ENCODE data around the gene ATOSB. TPM values are rescaled to one million over a fixed set of nuclear protein-coding genes. Genes with fewer than 3 reads are reported as not detected.
A peak's percentile ranks its signal among the peaks of the same experiment; 100 is the strongest.

ATOSB gene
- total RNA-seq, 1 donor from 2014 or later = 15.6 TPM

DNA sequence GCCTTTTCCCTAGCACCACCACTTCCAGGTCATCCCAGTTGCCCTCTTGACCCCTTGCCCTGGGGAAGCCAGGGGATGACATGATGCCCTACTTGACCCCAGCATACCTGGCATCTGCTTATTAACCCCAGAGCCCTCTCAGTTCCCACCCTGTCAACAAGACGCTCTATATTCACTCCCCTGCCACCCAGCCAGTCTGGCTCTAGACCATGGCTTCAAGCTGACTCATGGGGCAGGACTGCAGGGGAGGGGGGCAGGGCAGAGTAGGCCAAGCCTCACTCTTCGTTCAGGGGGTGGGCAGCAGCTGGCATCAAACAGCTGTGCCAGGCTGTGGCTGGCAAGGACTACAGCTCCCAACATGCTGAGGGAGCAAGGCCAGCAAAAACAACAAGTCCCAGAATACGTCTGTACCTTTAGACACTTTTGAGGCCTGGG lies 5.3 kb downstream of the ATOSB start:
- Mint-ChIP-seq H3K27ac (no peak overlapping the region), H3K4me1 (ENCODE audit: unreplicated experiment) (peaks cover 29% of the 10 kb centered on the region), H3K4me3 (peak overlapping the region; percentile 89), H3K27me3 (no peaks in the 10 kb centered on the region), H3K36me3 (peaks cover 3% of the 10 kb centered on the region), H3K9me3 (peaks cover 4% of the 10 kb centered on the region)
- TF ChIP-seq, protein P1, sequence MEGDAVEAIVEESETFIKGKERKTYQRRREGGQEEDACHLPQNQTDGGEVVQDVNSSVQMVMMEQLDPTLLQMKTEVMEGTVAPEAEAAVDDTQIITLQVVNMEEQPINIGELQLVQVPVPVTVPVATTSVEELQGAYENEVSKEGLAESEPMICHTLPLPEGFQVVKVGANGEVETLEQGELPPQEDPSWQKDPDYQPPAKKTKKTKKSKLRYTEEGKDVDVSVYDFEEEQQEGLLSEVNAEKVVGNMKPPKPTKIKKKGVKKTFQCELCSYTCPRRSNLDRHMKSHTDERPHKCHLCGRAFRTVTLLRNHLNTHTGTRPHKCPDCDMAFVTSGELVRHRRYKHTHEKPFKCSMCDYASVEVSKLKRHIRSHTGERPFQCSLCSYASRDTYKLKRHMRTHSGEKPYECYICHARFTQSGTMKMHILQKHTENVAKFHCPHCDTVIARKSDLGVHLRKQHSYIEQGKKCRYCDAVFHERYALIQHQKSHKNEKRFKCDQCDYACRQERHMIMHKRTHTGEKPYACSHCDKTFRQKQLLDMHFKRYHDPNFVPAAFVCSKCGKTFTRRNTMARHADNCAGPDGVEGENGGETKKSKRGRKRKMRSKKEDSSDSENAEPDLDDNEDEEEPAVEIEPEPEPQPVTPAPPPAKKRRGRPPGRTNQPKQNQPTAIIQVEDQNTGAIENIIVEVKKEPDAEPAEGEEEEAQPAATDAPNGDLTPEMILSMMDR (conservative IDR thresholded peaks at IDR 0.05) = no peak
- DNase-seq (ENCODE audit: extremely low spot score, unreplicated experiment) = no peak

GRCh38 chr9:35108946-35109575 lies 6.6 kb downstream of the ATOSB start:
- H3K4me3 Mint-ChIP-seq = no peak overlapping the region
- peaks cover 32% of the 10 kb centered on the region for H3K4me1 Mint-ChIP-seq (ENCODE audit: unreplicated experiment)
- DNase-seq (ENCODE audit: extremely low spot score, unreplicated experiment) = no peak
- H3K36me3 Mint-ChIP-seq = peaks cover 3% of the 10 kb centered on the region
- H3K27ac Mint-ChIP-seq = no peak overlapping the region
- H3K9me3 Mint-ChIP-seq = peaks cover 4% of the 10 kb centered on the region
- no peaks in the 10 kb centered on the region for H3K27me3 Mint-ChIP-seq
- TF ChIP-seq, protein P1 (conservative IDR thresholded peaks at IDR 0.05) = no peak

DNA sequence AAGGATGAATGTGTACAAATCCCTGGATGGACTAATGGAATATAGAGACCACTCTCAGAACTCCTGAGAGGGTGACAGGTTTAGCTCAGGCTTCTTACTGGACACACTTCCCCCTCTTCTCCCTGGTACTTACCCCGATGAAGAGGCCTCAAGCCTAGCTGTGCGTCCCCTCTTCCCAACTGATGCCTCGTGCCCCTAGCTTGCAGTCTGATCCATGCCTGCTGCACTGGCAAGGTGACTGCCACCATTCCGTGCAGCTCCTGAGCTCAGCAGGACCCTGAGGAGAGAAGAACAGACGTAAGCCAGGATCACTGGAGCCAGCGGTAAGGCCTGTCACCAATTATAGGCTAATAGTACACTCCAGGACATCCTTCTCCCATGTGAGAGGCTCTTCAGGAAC lies 7.2 kb downstream of the ATOSB start:
- Mint-ChIP-seq H3K4me1 (ENCODE audit: unreplicated experiment) (peaks cover 29% of the 10 kb centered on the region), H3K36me3 (no peaks in the 10 kb centered on the region), H3K27ac (no peak overlapping the region), H3K9me3 (no peaks in the 10 kb centered on the region), H3K4me3 (no peak overlapping the region), H3K27me3 (no peaks in the 10 kb centered on the region)
- no peak for DNase-seq (ENCODE audit: extremely low spot score, unreplicated experiment)
- TF ChIP-seq, protein P1 (conservative IDR thresholded peaks at IDR 0.05) = no peak

DNA sequence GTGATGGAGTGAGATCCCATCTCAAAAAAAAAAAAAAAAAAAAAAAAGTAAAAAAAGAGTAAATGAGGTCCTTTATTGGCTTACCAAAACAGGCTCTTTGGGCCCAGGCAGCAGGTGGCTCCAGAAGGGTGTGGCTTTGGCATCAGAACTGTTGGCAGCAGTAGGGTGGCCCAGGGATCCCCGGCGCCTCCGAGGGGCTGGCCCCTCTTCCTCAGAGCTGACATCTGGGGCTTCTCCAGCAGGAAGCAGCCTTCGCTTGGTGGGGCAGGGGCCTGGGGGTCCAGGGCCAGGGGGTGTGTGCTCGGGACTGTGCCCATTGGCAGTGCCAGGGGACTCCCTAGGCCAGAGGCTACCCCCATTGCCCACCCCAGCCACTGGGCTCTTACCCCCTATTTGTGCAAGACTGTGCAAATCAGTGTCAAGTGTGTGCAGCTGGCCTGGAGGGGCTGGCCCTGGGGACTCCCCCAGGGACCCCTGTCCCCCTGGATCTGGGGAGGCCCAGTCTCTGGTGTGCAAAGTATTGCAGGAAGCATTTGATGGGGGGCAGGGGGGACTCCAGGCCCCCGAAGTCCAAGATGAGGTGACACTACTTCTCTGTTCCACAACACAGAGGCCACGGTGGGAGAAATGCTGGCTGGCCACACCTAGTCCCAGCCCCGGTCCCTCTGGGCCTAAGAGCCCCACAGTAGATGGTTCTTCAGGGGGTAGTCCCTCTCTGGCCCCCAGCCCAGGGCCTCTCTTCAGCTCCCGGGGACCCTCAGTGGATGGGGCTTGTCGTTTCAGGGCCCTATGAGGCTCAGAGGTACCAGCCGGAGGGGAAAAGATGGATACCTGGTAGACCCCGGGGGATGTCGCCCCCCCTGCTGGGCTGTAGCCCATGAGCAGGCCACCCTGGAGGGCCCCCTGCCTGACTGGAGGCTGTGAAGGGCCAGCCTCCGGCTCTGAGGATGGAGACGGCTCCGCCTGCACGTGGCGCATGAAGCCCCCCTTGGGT lies 8.1 kb downstream of the ATOSB start:
- TF ChIP-seq, protein P1 (conservative IDR thresholded peaks at IDR 0.05) = no peak
- DNase-seq (ENCODE audit: extremely low spot score, unreplicated experiment) = no peak
- no peaks in the 10 kb centered on the region for H3K27me3 Mint-ChIP-seq
- no peak overlapping the region for H3K27ac Mint-ChIP-seq
- H3K9me3 Mint-ChIP-seq = no peaks in the 10 kb centered on the region
- peaks cover 35% of the 10 kb centered on the region for H3K4me1 Mint-ChIP-seq (ENCODE audit: unreplicated experiment)
- H3K4me3 Mint-ChIP-seq = no peak overlapping the region
- peaks cover 4% of the 10 kb centered on the region for H3K36me3 Mint-ChIP-seq

DNA sequence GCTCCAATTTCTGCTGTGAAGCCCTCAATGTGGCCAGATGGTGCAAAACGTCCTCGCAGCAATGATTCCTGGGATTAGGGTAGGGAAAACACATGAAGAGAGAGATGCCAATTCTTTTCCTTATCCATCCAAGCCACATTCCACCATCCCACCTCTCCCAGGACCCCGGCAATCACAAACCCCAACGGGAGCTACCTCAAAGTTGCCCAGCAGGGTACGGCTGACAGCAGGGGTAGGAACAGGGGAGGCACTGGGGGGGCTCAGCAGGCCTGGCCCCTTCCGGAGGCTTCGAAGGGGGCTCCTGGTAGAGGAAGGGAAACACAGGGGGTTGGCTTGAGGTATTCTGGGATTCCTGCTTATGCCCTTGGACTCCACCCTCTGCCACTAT lies 9.3 kb downstream of the ATOSB start:
- no peaks in the 10 kb centered on the region for H3K9me3 Mint-ChIP-seq
- TF ChIP-seq, protein P1 (conservative IDR thresholded peaks at IDR 0.05) = no peak
- peaks cover 25% of the 10 kb centered on the region for H3K4me1 Mint-ChIP-seq (ENCODE audit: unreplicated experiment)
- no peak overlapping the region for H3K27ac Mint-ChIP-seq
- no peak for DNase-seq (ENCODE audit: extremely low spot score, unreplicated experiment)
- no peak overlapping the region for H3K4me3 Mint-ChIP-seq
- H3K27me3 Mint-ChIP-seq = no peaks in the 10 kb centered on the region
- H3K36me3 Mint-ChIP-seq = peaks cover 4% of the 10 kb centered on the region

Data from type B pancreatic cell (in vitro differentiated cells).